Measurements from ENCODE around the gene CEACAM7.

DNA sequence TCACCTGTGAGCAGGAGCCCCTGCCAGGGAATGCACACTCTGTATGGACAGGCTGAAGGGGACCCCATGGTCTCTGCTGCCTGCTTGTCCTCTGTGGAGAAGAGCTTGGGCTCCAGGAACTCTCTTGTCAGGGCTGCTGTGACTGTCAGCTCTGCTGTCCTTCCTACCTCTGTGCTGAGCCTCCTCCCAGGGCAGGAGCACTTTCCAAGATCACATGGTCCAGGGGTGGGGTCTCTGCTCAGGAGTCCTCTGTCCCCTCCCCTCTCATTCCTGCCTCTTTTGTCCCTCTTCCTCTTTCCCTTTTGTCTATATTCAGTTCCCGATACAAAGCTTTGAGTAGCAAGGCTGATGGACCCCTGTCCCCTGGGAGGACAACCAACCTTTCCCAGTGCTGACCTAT, at the start of gene CEACAM7:
- TF ChIP-seq, protein P1, sequence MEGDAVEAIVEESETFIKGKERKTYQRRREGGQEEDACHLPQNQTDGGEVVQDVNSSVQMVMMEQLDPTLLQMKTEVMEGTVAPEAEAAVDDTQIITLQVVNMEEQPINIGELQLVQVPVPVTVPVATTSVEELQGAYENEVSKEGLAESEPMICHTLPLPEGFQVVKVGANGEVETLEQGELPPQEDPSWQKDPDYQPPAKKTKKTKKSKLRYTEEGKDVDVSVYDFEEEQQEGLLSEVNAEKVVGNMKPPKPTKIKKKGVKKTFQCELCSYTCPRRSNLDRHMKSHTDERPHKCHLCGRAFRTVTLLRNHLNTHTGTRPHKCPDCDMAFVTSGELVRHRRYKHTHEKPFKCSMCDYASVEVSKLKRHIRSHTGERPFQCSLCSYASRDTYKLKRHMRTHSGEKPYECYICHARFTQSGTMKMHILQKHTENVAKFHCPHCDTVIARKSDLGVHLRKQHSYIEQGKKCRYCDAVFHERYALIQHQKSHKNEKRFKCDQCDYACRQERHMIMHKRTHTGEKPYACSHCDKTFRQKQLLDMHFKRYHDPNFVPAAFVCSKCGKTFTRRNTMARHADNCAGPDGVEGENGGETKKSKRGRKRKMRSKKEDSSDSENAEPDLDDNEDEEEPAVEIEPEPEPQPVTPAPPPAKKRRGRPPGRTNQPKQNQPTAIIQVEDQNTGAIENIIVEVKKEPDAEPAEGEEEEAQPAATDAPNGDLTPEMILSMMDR (IDR thresholded peaks at IDR 0.05), result no peak
- TF ChIP-seq POLR2A (IDR thresholded peaks at IDR 0.05), result no peak

All from esophagus squamous epithelium (tissue), 4 donors.